Stimulated activated CD4-positive, alpha-beta T cell treated with anti-CD3 and anti-CD28 coated beads, Interleukin-1b, Interleukin-23, amount 100 ng/mL, for 4 hours (primary cell): Measurements from ENCODE around the gene GNG2.

Experiments
- DNase-seq, 2 donors: peaks; one replicate each; pipeline ENCODE4 v3.0.0-alpha.2; 2020; ENCODE audit warnings: low read depth in 2 of 2

The GNG2 gene

GRCh38 chr14:51889851-51890250, 29.4 kb downstream of the GNG2 start:
- no peak for DNase-seq

- no peak for DNase-seq
Observed at GRCh38 chr14:51894250-51894649, 33.8 kb downstream of the GNG2 start.

GRCh38 chr14:51895375-51895774, 35.0 kb downstream of the GNG2 start:
- DNase-seq: no peak

GRCh38 chr14:51897791-51898355, 37.5 kb downstream of the GNG2 start:
- no peak for DNase-seq

GRCh38 chr14:51901475-51902024, 41.1 kb downstream of the GNG2 start:
- DNase-seq: no peak

- DNase-seq: peak; percentile 14 to 45
Observed at GRCh38 chr14:51905656-51906121, 45.3 kb downstream of the GNG2 start.

GRCh38 chr14:51908086-51908485, 47.7 kb downstream of the GNG2 start:
- no peak for DNase-seq

- no peak for DNase-seq
Observed at GRCh38 chr14:51912112-51912786, 51.8 kb downstream of the GNG2 start.

GRCh38 chr14:51914310-51914709, 53.9 kb downstream of the GNG2 start:
- no peak for DNase-seq

GRCh38 chr14:51917193-51917592, 56.8 kb downstream of the GNG2 start:
- no peak for DNase-seq

GRCh38 chr14:51921026-51921425, 60.6 kb downstream of the GNG2 start:
- DNase-seq: no peak

GRCh38 chr14:51922624-51923023, 62.2 kb downstream of the GNG2 start:
- no peak for DNase-seq

- DNase-seq: no peak
Observed at GRCh38 chr14:51924600-51924999, 64.2 kb downstream of the GNG2 start.

GRCh38 chr14:51925980-51926379, 65.6 kb downstream of the GNG2 start:
- no peak for DNase-seq

GRCh38 chr14:51926449-51926848, 66.0 kb downstream of the GNG2 start:
- DNase-seq: no peak

GRCh38 chr14:51928568-51928967, 68.2 kb downstream of the GNG2 start:
- DNase-seq: no peak

GRCh38 chr14:51929166-51929565, 68.8 kb downstream of the GNG2 start:
- DNase-seq: no peak

GRCh38 chr14:51929910-51930682, 69.7 kb downstream of the GNG2 start:
- no peak for DNase-seq

GRCh38 chr14:51931308-51931707, 70.9 kb downstream of the GNG2 start:
- DNase-seq: no peak

GRCh38 chr14:51933191-51933590, 72.8 kb downstream of the GNG2 start:
- DNase-seq: no peak

GRCh38 chr14:51938137-51938536, 77.7 kb downstream of the GNG2 start:
- DNase-seq: no peak

- DNase-seq: no peak
Observed at GRCh38 chr14:51938821-51939220, 78.4 kb downstream of the GNG2 start.

GRCh38 chr14:51939226-51939625, 78.8 kb downstream of the GNG2 start:
- no peak for DNase-seq
